HG03342 (cell line): Measurements from ENCODE around the gene UTF1.

Source experiments
- ATAC-seq: cut with Tn5 transposase; IDR thresholded peaks from one replicate; pipeline ENCODE4 v1.9.1; 2021; ENCODE audit warnings: mild to moderate bottlenecking, moderate library complexity; ENCODE audit not compliant: unreplicated experiment

The UTF1 gene, protein sequence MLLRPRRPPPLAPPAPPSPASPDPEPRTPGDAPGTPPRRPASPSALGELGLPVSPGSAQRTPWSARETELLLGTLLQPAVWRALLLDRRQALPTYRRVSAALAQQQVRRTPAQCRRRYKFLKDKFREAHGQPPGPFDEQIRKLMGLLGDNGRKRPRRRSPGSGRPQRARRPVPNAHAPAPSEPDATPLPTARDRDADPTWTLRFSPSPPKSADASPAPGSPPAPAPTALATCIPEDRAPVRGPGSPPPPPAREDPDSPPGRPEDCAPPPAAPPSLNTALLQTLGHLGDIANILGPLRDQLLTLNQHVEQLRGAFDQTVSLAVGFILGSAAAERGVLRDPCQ

DNA sequence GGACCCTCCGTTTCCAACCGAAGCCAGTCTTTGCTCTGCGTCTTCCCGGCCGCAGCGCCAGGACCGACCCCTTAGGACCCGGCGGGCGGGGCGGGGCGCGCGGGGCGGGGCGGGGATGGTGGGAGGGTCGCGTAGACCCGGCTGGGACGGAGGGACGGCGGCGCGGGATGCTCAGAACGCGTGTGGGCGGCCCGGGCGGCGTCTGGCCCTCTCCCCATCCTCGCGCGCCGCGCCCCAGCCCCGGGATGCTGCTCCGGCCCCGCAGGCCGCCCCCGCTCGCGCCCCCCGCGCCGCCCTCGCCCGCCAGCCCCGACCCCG lies at the start of gene UTF1:
UTF1 (plus strand) TSS at position 174 of the 318 bp plus-strand sequence; CDS start at position 246, 72 bp downstream.
- ATAC-seq: no peak

- no peak for ATAC-seq
Measured at GRCh38 chr10:133180965-133181639, 48.9 kb upstream of the UTF1 start.

- ATAC-seq: no peak
Measured at GRCh38 chr10:133182190-133182589, 47.8 kb upstream of the UTF1 start.

- no peak for ATAC-seq
Measured at GRCh38 chr10:133182791-133183645, 47.0 kb upstream of the UTF1 start.

- ATAC-seq: no peak
Measured at GRCh38 chr10:133183646-133184378, 46.2 kb upstream of the UTF1 start.

- ATAC-seq: no peak
Measured at GRCh38 chr10:133184591-133185244, 45.3 kb upstream of the UTF1 start.

DNA sequence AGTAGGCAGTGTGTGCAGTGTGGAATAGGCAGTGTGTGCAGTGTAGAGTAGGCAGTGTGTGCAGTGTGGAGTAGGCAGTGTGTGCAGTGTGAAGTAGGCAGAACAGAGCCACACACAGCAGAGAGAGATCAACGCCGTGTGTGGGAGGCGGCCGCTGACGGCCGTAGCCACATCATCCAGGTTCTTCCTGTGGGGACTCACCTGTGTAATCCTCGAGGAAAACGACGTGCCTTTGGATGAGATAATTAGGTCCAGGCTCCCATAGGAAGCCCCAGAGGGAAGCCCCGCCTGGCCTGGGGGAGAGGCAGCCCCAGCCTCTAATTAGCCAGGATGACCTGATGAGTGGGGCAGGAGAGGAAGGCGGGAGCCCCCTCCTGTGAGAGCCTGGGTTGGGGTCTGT lies 44.6 kb upstream of the UTF1 start:
- no peak for ATAC-seq

- ATAC-seq: no peak
Measured at GRCh38 chr10:133185916-133186315, 44.1 kb upstream of the UTF1 start.

DNA sequence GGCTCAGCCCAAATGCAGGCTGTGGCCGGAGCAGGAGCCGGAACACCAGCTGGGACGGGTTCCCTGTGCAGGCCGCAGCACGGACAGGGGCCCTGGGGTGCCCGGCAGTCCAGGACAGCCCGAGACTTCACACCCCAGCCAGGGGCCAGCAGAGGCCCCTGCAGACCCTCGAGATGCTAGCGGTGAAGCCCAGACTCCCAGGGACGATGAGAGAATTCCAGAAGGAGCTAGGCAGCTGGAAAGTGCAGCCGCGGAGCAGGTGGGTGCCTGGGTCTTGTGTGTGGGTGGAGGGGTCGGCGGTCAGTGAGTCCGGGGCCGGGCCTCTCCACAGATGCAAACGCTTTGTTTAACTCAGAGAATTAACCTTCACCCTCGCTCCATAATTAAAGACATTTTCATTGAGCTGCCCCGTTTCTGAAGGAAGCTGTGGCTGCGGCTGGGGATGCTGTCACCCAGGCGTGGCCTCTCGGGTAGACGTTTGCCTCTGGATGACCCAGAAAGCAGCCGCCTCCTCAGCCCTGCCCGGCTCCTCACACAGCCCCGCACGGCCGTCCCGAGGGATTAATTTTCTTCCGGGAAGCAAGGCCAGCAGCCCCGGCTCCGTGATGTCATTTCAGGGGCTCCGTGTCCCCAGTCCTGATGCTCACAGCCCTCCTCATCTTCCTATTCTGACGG lies 43.5 kb upstream of the UTF1 start:
- no peak for ATAC-seq

DNA sequence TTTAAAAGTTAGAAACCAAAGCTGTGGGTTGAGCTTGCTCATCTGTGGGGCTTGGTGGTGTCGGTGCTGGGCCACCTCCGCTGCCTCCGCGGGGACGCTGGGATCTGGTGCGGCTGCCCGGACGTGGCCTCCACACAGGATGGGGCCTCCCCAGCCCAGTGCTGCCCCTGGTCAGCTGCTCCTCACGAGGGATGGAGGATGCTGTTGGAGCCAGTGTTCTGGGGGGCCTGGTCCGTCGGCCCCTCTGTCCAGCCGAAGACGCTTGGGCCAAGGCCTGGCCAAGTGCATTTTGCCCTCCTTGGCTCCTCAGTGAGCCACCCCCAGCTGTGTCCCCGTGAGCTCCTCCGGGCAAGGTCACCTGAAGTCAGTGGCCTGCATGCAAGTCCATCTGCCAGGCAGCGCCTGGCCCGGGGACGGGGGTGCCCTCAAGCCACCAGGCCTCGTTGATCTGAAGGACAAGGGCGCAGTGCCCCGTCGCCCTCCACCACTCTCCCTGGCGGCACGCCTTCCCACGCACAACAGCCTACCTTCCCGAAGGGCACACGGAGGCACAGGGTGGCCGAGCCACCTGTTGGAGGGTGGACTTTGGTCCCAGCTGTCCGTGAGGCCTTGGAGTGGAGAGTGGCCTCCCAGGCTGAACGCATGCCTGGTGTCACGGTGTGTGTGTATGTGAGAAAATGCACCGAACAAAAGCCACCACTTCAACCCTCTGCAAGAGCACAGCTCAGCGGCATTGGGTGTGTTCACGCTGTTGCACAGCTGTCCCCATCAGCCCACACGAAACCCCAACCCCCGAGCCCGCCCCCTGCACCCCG lies 42.7 kb upstream of the UTF1 start:
- ATAC-seq: no peak

- ATAC-seq: no peak
Measured at GRCh38 chr10:133187906-133188681, 41.9 kb upstream of the UTF1 start.

GRCh38 chr10:133189256-133189655 lies 40.8 kb upstream of the UTF1 start:
- no peak for ATAC-seq

- no peak for ATAC-seq
Measured at GRCh38 chr10:133189726-133190125, 40.3 kb upstream of the UTF1 start.

DNA sequence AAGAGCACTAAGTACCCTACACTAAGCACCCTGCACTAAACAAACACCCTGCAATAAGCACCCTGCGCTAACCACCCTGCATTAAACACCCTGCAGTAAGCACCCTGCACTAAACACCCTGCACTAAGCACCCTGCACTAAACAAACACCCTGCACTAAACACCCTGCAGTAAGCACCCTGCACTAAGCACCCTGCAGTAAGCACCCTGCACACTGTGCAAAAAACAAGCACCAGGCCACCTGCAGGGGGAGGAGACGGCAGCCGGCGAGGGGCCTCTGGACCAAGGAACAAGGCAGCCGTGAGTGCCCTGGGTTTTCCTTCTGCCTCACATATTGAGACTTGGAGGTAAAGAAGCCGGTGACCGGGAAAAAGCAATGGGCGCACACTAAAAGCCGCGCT lies 39.8 kb upstream of the UTF1 start:
- no peak for ATAC-seq

- ATAC-seq: no peak
Measured at GRCh38 chr10:133191651-133192050, 38.4 kb upstream of the UTF1 start.

- ATAC-seq: no peak
Measured at GRCh38 chr10:133194151-133194550, 35.9 kb upstream of the UTF1 start.

- ATAC-seq: no peak
Measured at GRCh38 chr10:133195096-133195495, 34.9 kb upstream of the UTF1 start.

DNA sequence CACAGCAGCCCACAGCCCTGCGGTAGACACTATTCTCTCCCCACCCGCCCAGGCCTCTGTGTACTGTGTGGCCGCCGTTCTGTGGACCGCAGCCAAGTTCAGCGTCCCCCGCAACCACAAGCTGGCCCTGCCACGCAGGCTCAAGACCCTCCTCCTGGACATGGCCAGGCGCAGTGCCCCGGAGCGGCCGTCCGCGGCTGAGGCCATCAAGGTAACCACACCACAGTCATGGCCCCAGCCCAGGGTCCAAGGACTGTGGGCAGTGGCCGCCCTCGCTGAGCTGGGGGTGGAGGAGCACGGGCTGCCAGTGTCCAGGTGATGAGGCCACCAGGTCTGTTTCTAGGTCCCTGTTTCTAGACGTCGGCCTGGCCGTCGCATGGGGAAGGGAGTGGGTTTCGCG lies 34.4 kb upstream of the UTF1 start:
- no peak for ATAC-seq
